Lower leg skin (tissue), 3 donors: ENCODE measurements around the gene CDK18.

Experiments used
- POLR2A ChIP-seq, 2 donors: fragments of 450-650 bp; IDR thresholded peaks; one replicate each; pipeline ENCODE4 v1.6.1; 2016 to 2017; ENCODE audit warnings: antibody characterized with exemption in 2 of 2, mild to moderate bottlenecking in 1 of 2, moderate library complexity in 1 of 2
- TF ChIP-seq, protein P1 (sequence below), 3 donors: fragments of 450-650 bp; IDR thresholded peaks; one replicate each; pipeline ENCODE4 v1.5.1; 2016; ENCODE audit warnings: antibody characterized with exemption in 3 of 3, mild to moderate bottlenecking in 3 of 3, moderate library complexity in 2 of 3

DNA sequence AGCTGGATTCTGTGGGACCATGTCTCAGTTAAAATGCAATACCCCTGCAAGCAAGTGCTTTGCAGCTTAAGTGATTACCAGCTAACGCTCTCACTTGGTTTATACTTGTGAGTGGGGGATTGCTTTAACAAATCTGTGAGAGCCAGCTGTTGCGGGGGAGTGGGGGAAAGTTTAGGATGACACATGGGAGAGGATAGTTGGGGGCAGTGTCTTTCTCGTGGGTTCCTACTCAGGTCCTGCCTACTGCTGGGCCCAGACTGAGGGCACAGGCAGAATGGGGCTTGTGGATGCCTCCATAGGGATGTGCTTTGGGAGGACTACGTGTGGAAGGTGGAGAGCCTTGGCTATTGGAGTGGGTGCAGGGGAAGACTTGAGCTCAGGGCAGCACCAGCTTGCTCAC lies 67.3 kb downstream of the CDK18 start:
- TF ChIP-seq, protein P1, sequence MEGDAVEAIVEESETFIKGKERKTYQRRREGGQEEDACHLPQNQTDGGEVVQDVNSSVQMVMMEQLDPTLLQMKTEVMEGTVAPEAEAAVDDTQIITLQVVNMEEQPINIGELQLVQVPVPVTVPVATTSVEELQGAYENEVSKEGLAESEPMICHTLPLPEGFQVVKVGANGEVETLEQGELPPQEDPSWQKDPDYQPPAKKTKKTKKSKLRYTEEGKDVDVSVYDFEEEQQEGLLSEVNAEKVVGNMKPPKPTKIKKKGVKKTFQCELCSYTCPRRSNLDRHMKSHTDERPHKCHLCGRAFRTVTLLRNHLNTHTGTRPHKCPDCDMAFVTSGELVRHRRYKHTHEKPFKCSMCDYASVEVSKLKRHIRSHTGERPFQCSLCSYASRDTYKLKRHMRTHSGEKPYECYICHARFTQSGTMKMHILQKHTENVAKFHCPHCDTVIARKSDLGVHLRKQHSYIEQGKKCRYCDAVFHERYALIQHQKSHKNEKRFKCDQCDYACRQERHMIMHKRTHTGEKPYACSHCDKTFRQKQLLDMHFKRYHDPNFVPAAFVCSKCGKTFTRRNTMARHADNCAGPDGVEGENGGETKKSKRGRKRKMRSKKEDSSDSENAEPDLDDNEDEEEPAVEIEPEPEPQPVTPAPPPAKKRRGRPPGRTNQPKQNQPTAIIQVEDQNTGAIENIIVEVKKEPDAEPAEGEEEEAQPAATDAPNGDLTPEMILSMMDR (IDR thresholded peaks at IDR 0.05), result no peak
- no peak for TF ChIP-seq POLR2A (IDR thresholded peaks at IDR 0.05)
